Measurements from ENCODE around the gene HLA-DPB1.

The HLA-DPB1 gene

DNA sequence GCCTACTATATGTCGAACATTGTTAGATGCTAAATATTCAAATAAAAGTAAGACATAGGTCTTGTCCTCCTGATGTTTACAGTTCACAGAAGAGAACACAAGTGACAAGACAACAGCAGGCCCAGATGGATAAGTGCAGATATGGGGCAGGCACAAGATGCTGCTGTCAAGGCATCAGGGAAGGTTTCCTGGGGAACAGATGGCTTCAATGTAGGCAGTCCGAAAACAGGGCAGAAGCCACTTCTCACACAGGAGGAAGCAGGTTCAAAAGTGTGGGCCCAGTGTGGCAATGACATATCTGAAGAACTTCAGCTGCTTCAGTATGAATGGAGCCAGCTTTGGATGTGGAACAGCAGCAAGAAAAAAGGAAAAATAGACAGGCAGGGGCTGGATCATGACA, 32.5 kb downstream of the HLA-DPB1 start:
- CTCF ChIA-PET: no interaction called here
- no peak for DNase-seq (ENCODE audit: extremely low spot score)
- POLR2A ChIA-PET: no interaction called here
- no peak for TF ChIP-seq TARDBP (IDR thresholded peaks at IDR 0.05)
- no peak for TF ChIP-seq FOXA1 (IDR thresholded peaks at IDR 0.05)
- TF ChIP-seq BHLHE40 (IDR thresholded peaks at IDR 0.05; ENCODE audit: borderline replicate concordance): no peak
- TF ChIP-seq ZNF384 (IDR thresholded peaks at IDR 0.05): no peak
- TF ChIP-seq, protein P1, sequence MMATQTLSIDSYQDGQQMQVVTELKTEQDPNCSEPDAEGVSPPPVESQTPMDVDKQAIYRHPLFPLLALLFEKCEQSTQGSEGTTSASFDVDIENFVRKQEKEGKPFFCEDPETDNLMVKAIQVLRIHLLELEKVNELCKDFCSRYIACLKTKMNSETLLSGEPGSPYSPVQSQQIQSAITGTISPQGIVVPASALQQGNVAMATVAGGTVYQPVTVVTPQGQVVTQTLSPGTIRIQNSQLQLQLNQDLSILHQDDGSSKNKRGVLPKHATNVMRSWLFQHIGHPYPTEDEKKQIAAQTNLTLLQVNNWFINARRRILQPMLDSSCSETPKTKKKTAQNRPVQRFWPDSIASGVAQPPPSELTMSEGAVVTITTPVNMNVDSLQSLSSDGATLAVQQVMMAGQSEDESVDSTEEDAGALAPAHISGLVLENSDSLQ (IDR thresholded peaks at IDR 0.05): no peak
- TF ChIP-seq ELF4 (IDR thresholded peaks at IDR 0.05): no peak
- TF ChIP-seq SUZ12 (IDR thresholded peaks at IDR 0.05): no peak
- no peak for TF ChIP-seq CTBP1 (IDR thresholded peaks at IDR 0.05; ENCODE audit: borderline replicate concordance)

DNA sequence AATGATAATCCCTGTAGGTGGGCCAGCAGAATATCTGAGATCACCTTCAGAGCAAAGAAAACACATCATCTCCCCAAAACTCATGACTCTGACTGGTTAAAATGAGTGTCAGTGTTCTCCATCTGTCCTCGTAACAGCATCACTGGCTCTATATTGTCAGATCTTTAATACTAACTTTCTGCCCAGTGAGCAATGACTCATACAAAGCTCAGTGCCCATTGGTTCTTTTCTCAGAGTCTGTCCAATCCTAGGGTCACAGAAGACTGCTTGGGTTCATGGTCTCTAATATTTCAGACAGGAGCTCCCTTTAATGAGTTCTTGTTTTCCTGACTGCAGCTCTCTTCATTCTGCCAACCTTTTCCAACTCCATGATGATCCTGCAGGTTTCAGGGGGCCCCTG, 36.4 kb downstream of the HLA-DPB1 start:
- CTCF ChIA-PET: interaction anchor here (0.7 to 1.2 kb wide), 2 partner anchors 101 to 179 kb away, joined by 3 read pairs; no protein-coding TSS in a partner anchor
- POLR2A ChIA-PET: no interaction called here
- TF ChIP-seq BHLHE40 (IDR thresholded peaks at IDR 0.05; ENCODE audit: borderline replicate concordance) (no peak), CTBP1 (IDR thresholded peaks at IDR 0.05; ENCODE audit: borderline replicate concordance) (no peak), FOXM1 (IDR thresholded peaks at IDR 0.05; ENCODE audit: borderline replicate concordance) (no peak), LEF1 (IDR thresholded peaks at IDR 0.05; ENCODE audit: borderline replicate concordance) (no peak), ARNT (IDR thresholded peaks at IDR 0.05) (no peak), NFRKB (IDR thresholded peaks at IDR 0.05) (no peak), SP1 (IDR thresholded peaks at IDR 0.05) (no peak), L3MBTL2 (conservative IDR thresholded peaks at IDR 0.05) (no peak), HDGF (IDR thresholded peaks at IDR 0.05; ENCODE audit: borderline replicate concordance) (no peak), ZNF384 (IDR thresholded peaks at IDR 0.05) (no peak), TARDBP (IDR thresholded peaks at IDR 0.05) (no peak), SUZ12 (IDR thresholded peaks at IDR 0.05) (no peak), FOXA1 (IDR thresholded peaks at IDR 0.05) (no peak), FOXK2 (IDR thresholded peaks at IDR 0.05) (no peak), ELF4 (IDR thresholded peaks at IDR 0.05) (no peak)
- TF ChIP-seq, protein P1 (IDR thresholded peaks at IDR 0.05): no peak
- peak; percentile 63 for DNase-seq (ENCODE audit: extremely low spot score)

DNA sequence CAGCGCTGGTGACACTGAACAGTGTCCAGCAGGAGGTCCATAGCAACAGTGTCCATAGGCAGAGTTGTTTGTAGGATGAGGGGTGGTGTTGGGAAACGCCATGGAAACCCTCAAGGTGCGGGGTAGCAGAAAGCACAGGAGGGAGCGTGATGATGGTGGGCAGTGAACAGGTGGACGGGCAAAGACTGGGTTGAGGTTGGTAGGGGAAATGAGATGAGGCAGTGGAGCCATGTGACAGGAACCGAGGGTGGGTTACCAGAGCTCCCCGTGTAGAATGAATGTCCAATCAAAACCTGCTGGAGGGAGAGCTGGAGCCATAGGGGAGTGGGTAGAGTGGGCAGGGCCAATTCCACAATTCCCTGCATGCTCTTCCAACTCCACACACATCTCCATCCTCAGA, 38.0 kb downstream of the HLA-DPB1 start:
- POLR2A ChIA-PET: interaction anchor here (0.7 kb wide), 1 partner anchor 134 kb away, joined by 3 read pairs; no protein-coding TSS in a partner anchor
- CTCF ChIA-PET: interaction anchor here (0.6 kb wide), 1 partner anchor 13 kb away, joined by 3 read pairs; no protein-coding TSS in a partner anchor
- DNase-seq (ENCODE audit: extremely low spot score): no peak
- no peak for TF ChIP-seq CTBP1 (IDR thresholded peaks at IDR 0.05; ENCODE audit: borderline replicate concordance)
- TF ChIP-seq ZNF384 (IDR thresholded peaks at IDR 0.05): no peak
- no peak for TF ChIP-seq SP1 (IDR thresholded peaks at IDR 0.05)
- TF ChIP-seq FOXA1 (IDR thresholded peaks at IDR 0.05): no peak
- TF ChIP-seq L3MBTL2 (conservative IDR thresholded peaks at IDR 0.05): no peak
- TF ChIP-seq FOXM1 (IDR thresholded peaks at IDR 0.05; ENCODE audit: borderline replicate concordance): no peak
- TF ChIP-seq BHLHE40 (IDR thresholded peaks at IDR 0.05; ENCODE audit: borderline replicate concordance): no peak
- TF ChIP-seq ARNT (IDR thresholded peaks at IDR 0.05): no peak
- no peak for TF ChIP-seq LEF1 (IDR thresholded peaks at IDR 0.05; ENCODE audit: borderline replicate concordance)
- TF ChIP-seq, protein P1 (IDR thresholded peaks at IDR 0.05): no peak

DNA sequence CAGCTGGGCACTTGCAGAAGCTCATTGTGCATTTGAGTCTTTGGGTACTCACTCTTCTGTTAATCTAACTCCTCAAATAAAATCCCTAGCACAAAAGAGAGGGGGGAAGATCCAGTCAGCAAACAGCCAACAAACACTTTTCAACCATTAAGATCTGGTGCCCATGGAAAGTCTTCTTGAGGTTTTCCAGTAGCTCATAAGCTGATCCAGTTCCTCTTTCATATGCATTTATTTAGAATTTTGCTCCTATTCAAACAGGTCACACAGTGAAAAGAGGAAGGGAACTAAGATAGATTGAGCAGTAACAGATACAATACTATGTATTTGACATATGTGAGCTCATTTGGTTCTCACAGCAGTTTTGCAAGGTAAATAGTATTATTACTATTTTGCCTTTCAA, 38.6 kb downstream of the HLA-DPB1 start:
- DNase-seq (ENCODE audit: extremely low spot score): no peak
- CTCF ChIA-PET: interaction anchor here (1.0 kb wide), 1 partner anchor 100 kb away, joined by 3 read pairs; no protein-coding TSS in a partner anchor
- TF ChIP-seq, protein P1 (IDR thresholded peaks at IDR 0.05): no peak
- TF ChIP-seq SP1 (IDR thresholded peaks at IDR 0.05): no peak
- no peak for TF ChIP-seq ZNF384 (IDR thresholded peaks at IDR 0.05)
- no peak for TF ChIP-seq ELF4 (IDR thresholded peaks at IDR 0.05)
- no peak for TF ChIP-seq FOXK2 (IDR thresholded peaks at IDR 0.05)
- POLR2A ChIA-PET: interaction anchor here (0.6 to 0.7 kb wide), 2 partner anchors 134 to 1315 kb away, joined by 3 read pairs; no protein-coding TSS in a partner anchor

DNA sequence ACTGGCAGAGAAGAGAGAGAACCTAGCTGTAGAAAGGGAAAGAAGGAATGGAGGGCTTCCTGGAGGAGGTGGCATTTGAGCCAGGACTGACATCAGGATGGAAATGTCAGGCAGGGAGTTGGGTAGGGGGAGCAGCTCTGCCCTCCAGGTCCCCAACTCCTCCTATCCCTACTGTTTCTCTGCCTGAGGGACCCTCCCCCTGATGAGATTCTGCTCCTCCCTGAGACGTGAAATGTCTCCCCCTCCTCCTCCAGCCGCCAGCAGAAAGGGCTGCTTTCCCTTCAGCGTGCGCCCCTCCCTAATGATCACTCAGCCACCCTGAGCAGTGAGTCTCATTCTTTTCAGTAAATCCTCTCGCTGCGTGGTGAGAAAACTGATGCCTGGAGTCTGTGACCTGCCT, 40.6 kb downstream of the HLA-DPB1 start:
- ChIA-PET POLR2A (no interaction called here), CTCF (no interaction called here)
- TF ChIP-seq SUZ12 (IDR thresholded peaks at IDR 0.05) (no peak), FOXM1 (IDR thresholded peaks at IDR 0.05; ENCODE audit: borderline replicate concordance) (no peak), NFRKB (IDR thresholded peaks at IDR 0.05) (no peak), LEF1 (IDR thresholded peaks at IDR 0.05; ENCODE audit: borderline replicate concordance) (no peak), BHLHE40 (IDR thresholded peaks at IDR 0.05; ENCODE audit: borderline replicate concordance) (no peak), TARDBP (IDR thresholded peaks at IDR 0.05) (no peak), FOXA1 (IDR thresholded peaks at IDR 0.05) (no peak)
- TF ChIP-seq, protein P1 (IDR thresholded peaks at IDR 0.05): no peak
- DNase-seq (ENCODE audit: extremely low spot score): no peak

All from HEK293T (cell line).